A549 (cell line): ENCODE measurements around the gene PTCD1. TPM values are rescaled to one million over a fixed set of nuclear protein-coding genes. Genes with fewer than 3 reads are reported as not detected.

Source experiments
- ATAC-seq, 2 experiments: fragments of 200-7000 bp in 1 of 2; fragments of >200 bp in 1 of 2; cut with Nextera tagmentation in 1 of 2; cut with Tn5 transposase in 1 of 2; 3 replicates each; pipeline versions ENCODE4 v1.8.0 to v1.9.1; 2018 to 2020; ENCODE audit warnings: mild to moderate bottlenecking in 1 of 2, moderate library complexity in 1 of 2
- CTCF ChIA-PET: fragments of 300-600 bp; sonication (Branson Sonifier 250); formaldehyde crosslinking; extraction: SDS; loops from one replicate; lab custom pipeline; 2021; ENCODE audit warnings: antibody characterized with exemption, inconsistent platforms; lab: Yijun Ruan, JAX
- POLR2A ChIA-PET: fragments of 350-600 bp; formaldehyde crosslinking; extraction: SDS; loops from one replicate; lab custom pipeline; 2021; ENCODE audit warnings: antibody characterized with exemption, inconsistent platforms; lab: Yijun Ruan, JAX
- DNase-seq, 2 experiments: peaks; one replicate each; pipeline versions ENCODE4 v3.0.0 to v3.0.0-alpha.2; 2011 to 2016; ENCODE audit warnings: low read depth in 1 of 2, low spot score in 1 of 2
- FAIRE-seq: peaks from 2 replicates; lab custom pipeline; 2011; peaks lifted over from hg19 to GRCh38; lab: Jason Lieb, UNC
- H3K27ac ChIP-seq, 2 experiments: fragments of >200 bp; sonication (Bioruptor Twin); formaldehyde crosslinking; 3 replicates each; pipeline ENCODE4 v1.5.1; 2016 to 2017
- H3K4me1 ChIP-seq: fragments of >200 bp; sonication (Bioruptor Twin); formaldehyde crosslinking; 3 replicates; pipeline ENCODE4 v1.6.1; 2016
- H3K4me2 ChIP-seq: fragments of >200 bp; sonication (Bioruptor Twin); formaldehyde crosslinking; 3 replicates; pipeline ENCODE4 v1.6.1; 2016
- H3K4me3 ChIP-seq: fragments of >200 bp; sonication (Bioruptor Twin); formaldehyde crosslinking; 3 replicates; pipeline ENCODE4 v1.5.1; 2016
- H3K9me3 ChIP-seq: fragments of >200 bp; sonication (Bioruptor Twin); formaldehyde crosslinking; 3 replicates; pipeline ENCODE4 v1.6.1; 2016
- CBX2 ChIP-seq: fragments of 200-600 bp; sonication (generic); IDR thresholded peaks from 2 replicates; pipeline ENCODE4 v1.6.1; 2016; ENCODE audit warnings: low read depth, mild to moderate bottlenecking, borderline replicate concordance
- CHD2 ChIP-seq: fragments of 150-350 bp; IDR thresholded peaks from 2 replicates; pipeline ENCODE4 v1.6.1; 2014; ENCODE audit warnings: low read length; ENCODE audit not compliant: partially characterized antibody
- EHF ChIP-seq: fragments of 250-450 bp; sonication (Bioruptor Pico); IDR thresholded peaks from 2 replicates; pipeline ENCODE4 v1.5.0; 2020; ENCODE audit warnings: mild to moderate bottlenecking
- EHMT2 ChIP-seq: fragments of 200-600 bp; sonication (generic); IDR thresholded peaks from 2 replicates; pipeline ENCODE4 v1.6.1; 2016; ENCODE audit warnings: antibody characterized with exemption, low read depth, mild to moderate bottlenecking, moderate library complexity
- ESRRA ChIP-seq: fragments of 150-350 bp; IDR thresholded peaks from 2 replicates; pipeline ENCODE4 v1.6.1; 2014; ENCODE audit warnings: mild to moderate bottlenecking, low read length, borderline replicate concordance
- FOSL2 ChIP-seq, 2 experiments: fragments of 450-650 bp in 1 of 2; fragments of >200 bp in 1 of 2; sonication (Bioruptor Twin) in 1 of 2; formaldehyde crosslinking; IDR thresholded peaks; 2 replicates each; pipeline versions ENCODE4 v1.5.0 to v1.6.1; 2016 to 2020; ENCODE audit warnings: mild to moderate bottlenecking in 1 of 2, moderate library complexity in 1 of 2
- FOXS1 ChIP-seq: fragments of 250-450 bp; sonication (Bioruptor Pico); IDR thresholded peaks from 2 replicates; pipeline ENCODE4 v1.5.0; 2020; ENCODE audit warnings: mild to moderate bottlenecking, moderate library complexity
- HDAC2 ChIP-seq: fragments of 200-600 bp; sonication (generic); IDR thresholded peaks from 2 replicates; pipeline ENCODE4 v1.6.1; 2016
- HOXA7 ChIP-seq: fragments of 250-450 bp; sonication (Bioruptor Pico); IDR thresholded peaks from 2 replicates; pipeline ENCODE4 v1.5.0; 2020; ENCODE audit warnings: mild to moderate bottlenecking, moderate library complexity
- HOXB13 ChIP-seq: fragments of 250-450 bp; sonication (Bioruptor Pico); IDR thresholded peaks from 2 replicates; pipeline ENCODE4 v1.5.0; 2020; ENCODE audit warnings: low read depth, mild to moderate bottlenecking, moderate library complexity
- HOXB5 ChIP-seq: fragments of 250-450 bp; sonication (Bioruptor Pico); IDR thresholded peaks from 2 replicates; pipeline ENCODE4 v1.5.0; 2020; ENCODE audit warnings: mild to moderate bottlenecking, moderate library complexity
- JUN ChIP-seq, 2 experiments: fragments of >200 bp; sonication (Bioruptor Twin); formaldehyde crosslinking; IDR thresholded peaks; 2 replicates in 1 of 2; 3 replicates in 1 of 2; pipeline ENCODE4 v1.6.1; 2016 to 2017
- KDM1A ChIP-seq: fragments of 200-600 bp; sonication (generic); IDR thresholded peaks from 2 replicates; pipeline ENCODE4 v1.6.1; 2016; ENCODE audit warnings: low read depth, mild to moderate bottlenecking
- KDM5A ChIP-seq: fragments of 200-600 bp; sonication (generic); IDR thresholded peaks from 2 replicates; pipeline ENCODE4 v1.6.1; 2016; ENCODE audit warnings: antibody characterized with exemption, mild to moderate bottlenecking
- MAFK ChIP-seq: fragments of 450-650 bp; IDR thresholded peaks from 2 replicates; pipeline ENCODE4 v1.6.1; 2014; ENCODE audit not compliant: partially characterized antibody
- MAX ChIP-seq: IDR thresholded peaks from 2 replicates; pipeline ENCODE4 v1.6.1; 2012
- MAZ ChIP-seq: fragments of 150-350 bp; IDR thresholded peaks from 2 replicates; pipeline ENCODE4 v1.6.1; 2014; ENCODE audit warnings: antibody characterized with exemption, low read depth, low read length, borderline replicate concordance
- NFE2L2 ChIP-seq: fragments of 150-350 bp; conservative IDR thresholded peaks from 2 replicates; pipeline ENCODE4 v1.6.1; 2014; ENCODE audit warnings: low read length
- NPAS2 ChIP-seq: fragments of 250-450 bp; sonication (Bioruptor Pico); IDR thresholded peaks from 2 replicates; pipeline ENCODE4 v1.8.0; 2022; ENCODE audit warnings: mild to moderate bottlenecking, moderate library complexity, borderline replicate concordance
- NR3C1 ChIP-seq: fragments of >200 bp; sonication (Bioruptor Twin); formaldehyde crosslinking; IDR thresholded peaks from 3 replicates; pipeline ENCODE4 v1.6.1; 2017
- PHF8 ChIP-seq: fragments of 200-600 bp; sonication (generic); IDR thresholded peaks from 2 replicates; pipeline ENCODE4 v1.6.1; 2016; ENCODE audit warnings: low read depth, mild to moderate bottlenecking, antibody characterized with exemption, moderate library complexity, borderline replicate concordance
- POLR2AphosphoS2 ChIP-seq: conservative IDR thresholded peaks from 2 replicates; pipeline ENCODE4 v1.6.1; 2012; ENCODE audit warnings: low read length, improper control_type of control experiment, inconsistent platforms
- RAD21 ChIP-seq, 2 experiments: fragments of >200 bp in 1 of 2; sonication (Bioruptor Twin) in 1 of 2; formaldehyde crosslinking in 1 of 2; IDR thresholded peaks in 1 of 2; conservative IDR thresholded peaks in 1 of 2; 2 replicates in 1 of 2; 3 replicates in 1 of 2; pipeline ENCODE4 v1.6.1; 2012 to 2018; ENCODE audit warnings: inconsistent platforms in 1 of 2
- RARB ChIP-seq: fragments of 250-450 bp; sonication (Bioruptor Pico); IDR thresholded peaks from 2 replicates; pipeline ENCODE4 v1.8.0; 2021; ENCODE audit warnings: mild to moderate bottlenecking, moderate library complexity
- RCOR1 ChIP-seq: fragments of 150-350 bp; IDR thresholded peaks from 2 replicates; pipeline ENCODE4 v1.6.1; 2014; ENCODE audit warnings: antibody characterized with exemption, low read length, low read depth
- SREBF2 ChIP-seq: fragments of 450-650 bp; IDR thresholded peaks from 2 replicates; pipeline ENCODE4 v1.6.1; 2014; ENCODE audit warnings: mild to moderate bottlenecking, moderate library complexity
- ZNF302 ChIP-seq: fragments of 250-450 bp; sonication (Bioruptor Pico); IDR thresholded peaks from 2 replicates; pipeline ENCODE4 v1.9.0; 2021; ENCODE audit warnings: inconsistent platforms, mild to moderate bottlenecking, moderate library complexity
- WGBS: methylation state at CpG from one replicate; pipeline ENCODE4 v1.1.6; 2017; ENCODE audit errors: missing lambda C conversion rate; 5-methylcytosine and 5-hydroxymethylcytosine counted together
- polyA plus RNA-seq, 4 experiments: library from polyadenylated mRNA; depleted of rRNA in 3 of 4; stranded (reverse); fragments of >200 nt; fragmentation: RNase III in 1 of 4; extraction: RNeasy Plus Mini Kit Qiagen cat#74134 plus additional on column Dnase treatment in 1 of 4; gene quantifications; 2 replicates in 3 of 4; 3 replicates in 1 of 4; pipeline ENCODE4 v1.2.3, GENCODE V29; 2011 to 2017
- TF ChIP-seq, protein P1 (sequence below): fragments of >200 bp; sonication (Bioruptor Twin); formaldehyde crosslinking; IDR thresholded peaks from 3 replicates; pipeline ENCODE4 v1.5.1; 2016
- TF ChIP-seq, protein P2 (sequence below): fragments of >200 bp; sonication (Bioruptor Twin); formaldehyde crosslinking; IDR thresholded peaks from 2 replicates; pipeline ENCODE4 v1.6.1; 2016

Gene PTCD1
- polyA plus RNA-seq, 2 of the 4 experiments (the other 2 are of a cell fraction): 3.9 to 5.4 TPM

GRCh38 chr7:99394188-99394502 lies 44.5 kb downstream of the PTCD1 start:
- Histone ChIP-seq H3K27ac (no peak overlapping the region), H3K4me2 (no peak overlapping the region), H3K4me3 (no peak overlapping the region), H3K9me3 (no peaks in the 10 kb centered on the region), H3K4me1 (no peaks in the 10 kb centered on the region)
- DNase-seq (no peak), ATAC-seq (no peak), FAIRE-seq (no peak)
- TF ChIP-seq ZNF302 (no peak), RCOR1 (no peak), KDM5A (no peak), CBX2 (no peak), NPAS2 (CRISPR knock-in tag) (no peak), CHD2 (no peak), JUN (IDR thresholded peaks at IDR 0.05) (no peak), PHF8 (no peak), RAD21 (conservative IDR thresholded peaks at IDR 0.05 in 1 of 2, IDR thresholded peaks at IDR 0.05 in 1 of 2) (no peak), FOSL2 (IDR thresholded peaks at IDR 0.05) (no peak), FOSL2 (CRISPR knock-in tag; IDR thresholded peaks at IDR 0.05) (no peak), MAX (no peak), HDAC2 (no peak), FOXS1 (no peak), NR3C1 (no peak), MAFK (no peak), NFE2L2 (no peak), HOXA7 (CRISPR knock-in tag) (no peak), HOXB13 (CRISPR knock-in tag) (no peak), EHMT2 (no peak)
- TF ChIP-seq, protein P1, sequence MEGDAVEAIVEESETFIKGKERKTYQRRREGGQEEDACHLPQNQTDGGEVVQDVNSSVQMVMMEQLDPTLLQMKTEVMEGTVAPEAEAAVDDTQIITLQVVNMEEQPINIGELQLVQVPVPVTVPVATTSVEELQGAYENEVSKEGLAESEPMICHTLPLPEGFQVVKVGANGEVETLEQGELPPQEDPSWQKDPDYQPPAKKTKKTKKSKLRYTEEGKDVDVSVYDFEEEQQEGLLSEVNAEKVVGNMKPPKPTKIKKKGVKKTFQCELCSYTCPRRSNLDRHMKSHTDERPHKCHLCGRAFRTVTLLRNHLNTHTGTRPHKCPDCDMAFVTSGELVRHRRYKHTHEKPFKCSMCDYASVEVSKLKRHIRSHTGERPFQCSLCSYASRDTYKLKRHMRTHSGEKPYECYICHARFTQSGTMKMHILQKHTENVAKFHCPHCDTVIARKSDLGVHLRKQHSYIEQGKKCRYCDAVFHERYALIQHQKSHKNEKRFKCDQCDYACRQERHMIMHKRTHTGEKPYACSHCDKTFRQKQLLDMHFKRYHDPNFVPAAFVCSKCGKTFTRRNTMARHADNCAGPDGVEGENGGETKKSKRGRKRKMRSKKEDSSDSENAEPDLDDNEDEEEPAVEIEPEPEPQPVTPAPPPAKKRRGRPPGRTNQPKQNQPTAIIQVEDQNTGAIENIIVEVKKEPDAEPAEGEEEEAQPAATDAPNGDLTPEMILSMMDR: no peak
- WGBS: 80% methylated on average over 1 of the region's 4 CpGs
- POLR2A ChIA-PET: interaction anchor here (2.6 kb wide), 1 partner anchor 14 kb away, joined by 8 read pairs; the partner anchor contains the start of genes BUD31 and PDAP1
- CTCF ChIA-PET: interaction anchor here (1.0 to 1.6 kb wide), 3 partner anchors 8 to 22 kb away, joined by 3 to 4 read pairs (median 3); no protein-coding TSS in a partner anchor

GRCh38 chr7:99393355-99394187 lies 45.0 kb downstream of the PTCD1 start:
- ATAC-seq (no peak; a peak in 1 of 6 replicates), DNase-seq (no peak), FAIRE-seq (no peak)
- TF ChIP-seq, protein P1: no peak
- TF ChIP-seq MAFK (no peak), PHF8 (no peak), HOXB13 (CRISPR knock-in tag) (no peak), POLR2AphosphoS2 (no peak), SREBF2 (no peak), HOXB5 (CRISPR knock-in tag) (no peak), HOXA7 (CRISPR knock-in tag) (no peak), EHF (no peak), ESRRA (no peak), KDM1A (no peak), MAZ (no peak), FOXS1 (no peak), RAD21 (conservative IDR thresholded peaks at IDR 0.05 in 1 of 2, IDR thresholded peaks at IDR 0.05 in 1 of 2) (no peak), ZNF302 (no peak), HDAC2 (no peak), CHD2 (no peak), RARB (CRISPR knock-in tag) (no peak)
- TF ChIP-seq, protein P2, sequence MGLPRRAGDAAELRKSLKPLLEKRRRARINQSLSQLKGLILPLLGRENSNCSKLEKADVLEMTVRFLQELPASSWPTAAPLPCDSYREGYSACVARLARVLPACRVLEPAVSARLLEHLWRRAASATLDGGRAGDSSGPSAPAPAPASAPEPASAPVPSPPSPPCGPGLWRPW: no peak
- POLR2A ChIA-PET: interaction anchor here (2.6 kb wide), 1 partner anchor 15 kb away, joined by 8 read pairs; the partner anchor contains the start of genes BUD31 and PDAP1
- CTCF ChIA-PET: interaction anchor here (1.0 to 1.6 kb wide), 3 partner anchors 8 to 353 kb away, joined by 3 to 4 read pairs (median 3); no protein-coding TSS in a partner anchor
- Histone ChIP-seq H3K4me1 (no peaks in the 10 kb centered on the region), H3K4me2 (no peak overlapping the region), H3K9me3 (no peaks in the 10 kb centered on the region), H3K27ac (no peak overlapping the region), H3K4me3 (no peak overlapping the region)
- WGBS: 90% methylated on average over 30 of the region's 30 CpGs
